HL-60 (cell line): ENCODE data around the gene COL18A1.

Experiments
- POLR2AphosphoS5 ChIP-seq: IDR thresholded peaks from 2 replicates; pipeline ENCODE4 v1.6.1; 2012; ENCODE audit warnings: low read depth
- TF ChIP-seq, protein P1 (sequence below): IDR thresholded peaks from one replicate; pipeline ENCODE4 v1.5.1; 2011; ENCODE audit warnings: low read length, control low read depth, inconsistent platforms; ENCODE audit not compliant: insufficient read depth

DNA sequence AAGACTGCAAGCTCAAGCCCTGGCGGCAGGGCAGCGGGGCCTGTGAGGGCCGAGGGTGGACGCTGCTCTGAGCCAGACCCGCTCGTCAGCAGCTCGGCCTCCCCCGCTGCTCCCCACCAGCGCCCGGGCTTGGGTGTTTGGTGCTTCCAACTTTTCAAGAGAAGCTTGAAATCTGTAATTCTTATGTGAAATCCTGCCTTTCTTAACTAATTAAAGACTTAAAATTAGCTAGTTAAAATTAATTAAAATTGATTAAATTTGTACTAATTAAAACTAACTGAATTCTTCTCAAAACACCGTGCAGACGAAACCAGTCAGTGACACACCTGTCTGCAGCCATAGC lies 151.3 kb downstream of the COL18A1 start:
- TF ChIP-seq, protein P1, sequence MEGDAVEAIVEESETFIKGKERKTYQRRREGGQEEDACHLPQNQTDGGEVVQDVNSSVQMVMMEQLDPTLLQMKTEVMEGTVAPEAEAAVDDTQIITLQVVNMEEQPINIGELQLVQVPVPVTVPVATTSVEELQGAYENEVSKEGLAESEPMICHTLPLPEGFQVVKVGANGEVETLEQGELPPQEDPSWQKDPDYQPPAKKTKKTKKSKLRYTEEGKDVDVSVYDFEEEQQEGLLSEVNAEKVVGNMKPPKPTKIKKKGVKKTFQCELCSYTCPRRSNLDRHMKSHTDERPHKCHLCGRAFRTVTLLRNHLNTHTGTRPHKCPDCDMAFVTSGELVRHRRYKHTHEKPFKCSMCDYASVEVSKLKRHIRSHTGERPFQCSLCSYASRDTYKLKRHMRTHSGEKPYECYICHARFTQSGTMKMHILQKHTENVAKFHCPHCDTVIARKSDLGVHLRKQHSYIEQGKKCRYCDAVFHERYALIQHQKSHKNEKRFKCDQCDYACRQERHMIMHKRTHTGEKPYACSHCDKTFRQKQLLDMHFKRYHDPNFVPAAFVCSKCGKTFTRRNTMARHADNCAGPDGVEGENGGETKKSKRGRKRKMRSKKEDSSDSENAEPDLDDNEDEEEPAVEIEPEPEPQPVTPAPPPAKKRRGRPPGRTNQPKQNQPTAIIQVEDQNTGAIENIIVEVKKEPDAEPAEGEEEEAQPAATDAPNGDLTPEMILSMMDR: no peak
- TF ChIP-seq POLR2AphosphoS5: no peak
